ENCODE data around the gene ARID1B. TPM values are rescaled to one million over a fixed set of nuclear protein-coding genes. Genes with fewer than 3 reads are reported as not detected.
A peak's percentile ranks its signal among the peaks of the same experiment; 100 is the strongest.

ARID1B gene
- total and polyA plus RNA-seq, 9 of the 15 experiments (the other 6 are each of a cell fraction or from before 2014, with no cell fraction given), result 12.5 to 50.5 (median 25.8) TPM

DNA sequence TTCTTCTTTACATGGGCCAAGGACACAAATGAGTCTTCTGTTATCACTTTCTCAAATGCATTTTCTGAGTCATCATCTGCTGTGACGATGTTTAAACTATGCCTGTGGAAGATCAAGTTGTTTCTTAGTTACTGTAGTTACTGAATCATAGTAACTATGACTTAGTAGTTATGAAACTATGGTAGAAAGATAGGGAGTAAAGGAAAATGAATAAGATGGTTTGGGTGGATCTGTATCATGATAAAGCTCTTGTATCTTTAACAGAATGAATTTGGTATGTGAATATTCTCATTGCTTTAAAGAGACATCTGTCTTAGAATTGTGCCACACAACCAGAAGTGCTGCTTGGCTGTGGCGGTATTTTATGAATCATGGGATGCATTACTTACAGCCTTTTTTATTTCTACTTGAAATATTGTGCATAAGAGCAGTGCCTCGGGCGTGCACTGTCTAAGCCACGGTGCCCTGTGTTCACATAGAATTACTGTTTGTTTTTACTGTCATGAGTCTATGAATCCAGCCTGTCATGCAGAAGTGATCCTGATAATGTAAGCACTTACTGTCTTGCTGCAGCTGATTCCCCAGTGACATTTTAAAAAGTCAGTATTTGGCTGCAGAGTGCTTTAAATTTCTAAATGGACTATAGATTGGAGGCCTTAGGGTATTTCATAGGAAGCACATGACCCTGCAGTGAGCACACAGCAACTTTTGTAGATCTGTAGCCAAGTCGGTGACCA, 330.9 kb downstream of the ARID1B start:
- ChIA-PET POLR2A (interaction anchor here (0.5 kb wide), 1 partner anchor 40 kb away, joined by 3 read pairs; no protein-coding TSS in a partner anchor), CTCF (ENCODE audit: low intra/inter-chr PET ratio) (no interaction called here)
- H3K9me3 ChIP-seq (replicated peaks; ENCODE audit: control insufficient read depth, insufficient read depth, low read depth, low read length), result no peaks in the 10 kb centered on the region
- in situ Hi-C loops (cut with MboI) (no loop called here), intact Hi-C loops (cut with micrococcal nuclease) (no loop called here)
- 0 out of 4 replicates have a peak overlapping the region, but pooled peaks of 1 of the 2 experiments have one; percentile 17 for H3K9ac ChIP-seq (ENCODE audit: insufficient read depth in 1 of 2, low read depth in 2 of 2, low read length in 2 of 2)
- FAIRE-seq (peak; percentile 80), ATAC-seq (peak; percentile 80), DNase-seq (ENCODE audit: extremely low read depth in 1 of 4, low spot score in 3 of 4) (peak; percentile 59 to 79 (median 66))
- H4K20me1 ChIP-seq (replicated peaks; ENCODE audit: control insufficient read depth, insufficient read depth, low read length), result no peaks in the 10 kb centered on the region
- H3K9me1 ChIP-seq (ENCODE audit: control insufficient read depth, insufficient read depth, low read length), result no peaks in the 10 kb centered on the region
- H3K36me3 ChIP-seq (ENCODE audit: control insufficient read depth, insufficient read depth, low read length), result 0 out of 3 replicates have a peak, but pooled peaks cover 5% of the 10 kb centered on the region
- no TSS peak for BruUV-seq (replicated peaks)
- H3K79me2 ChIP-seq (ENCODE audit: control insufficient read depth, insufficient read depth, low read length), result peaks cover 4% of the 10 kb centered on the region; the same call in 2 of the 3 replicates
- H3K27me3 ChIP-seq (ENCODE audit: control insufficient read depth in 2 of 2, insufficient read depth in 2 of 2, low read length in 2 of 2), result no peaks in the 10 kb centered on the region
- H2AFZ ChIP-seq (ENCODE audit: low read depth, low read length), result no peak overlapping the region
- WGBS (ENCODE audit: insufficient coverage, low coverage, missing lambda C conversion rate), result 22% methylated on average over 6 of the region's 6 CpGs
- peak overlapping the region; percentile 15; the same call in 1 of the 2 replicates for H3K4me2 ChIP-seq (ENCODE audit: insufficient read depth, low read length)
- no peak overlapping the region for H3K4me3 ChIP-seq
- H3K27ac ChIP-seq (ENCODE audit: extremely low read depth, low read depth, low read length), result peak overlapping the region; percentile 44; the same call in 2 of the 3 replicates
- peaks cover 0 to 25% of the 10 kb centered on the region in 2 experiments; a peak in 4 of 5 replicates for H3K4me1 ChIP-seq (replicated peaks in 1 of 2; ENCODE audit: control insufficient read depth in 2 of 2, insufficient read depth in 2 of 2, low read length in 2 of 2)
- peak in 1 of 2 experiments; percentile 31 for TF ChIP-seq NCOA2 (IDR thresholded peaks at IDR 0.05; ENCODE audit: partially characterized antibody in 2 of 2)
- peak; percentile 64; the same call in 1 of the 2 replicates for TF ChIP-seq EP300 (IDR thresholded peaks at IDR 0.05; ENCODE audit: low read length)
- TF ChIP-seq, protein P1, sequence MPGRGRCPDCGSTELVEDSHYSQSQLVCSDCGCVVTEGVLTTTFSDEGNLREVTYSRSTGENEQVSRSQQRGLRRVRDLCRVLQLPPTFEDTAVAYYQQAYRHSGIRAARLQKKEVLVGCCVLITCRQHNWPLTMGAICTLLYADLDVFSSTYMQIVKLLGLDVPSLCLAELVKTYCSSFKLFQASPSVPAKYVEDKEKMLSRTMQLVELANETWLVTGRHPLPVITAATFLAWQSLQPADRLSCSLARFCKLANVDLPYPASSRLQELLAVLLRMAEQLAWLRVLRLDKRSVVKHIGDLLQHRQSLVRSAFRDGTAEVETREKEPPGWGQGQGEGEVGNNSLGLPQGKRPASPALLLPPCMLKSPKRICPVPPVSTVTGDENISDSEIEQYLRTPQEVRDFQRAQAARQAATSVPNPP (IDR thresholded peaks at IDR 0.05; ENCODE audit: borderline replicate concordance, insufficient read depth, insufficient read length), result no peak
- no peak for TF ChIP-seq ATF1 (CRISPR knock-in tag; IDR thresholded peaks at IDR 0.05)
- TF ChIP-seq ATF1 (tag; IDR thresholded peaks at IDR 0.05), result peak; percentile 80
- TF ChIP-seq JUN (IDR thresholded peaks at IDR 0.05; ENCODE audit: borderline replicate concordance, low read depth, low read length), result peak; percentile 89
- TF ChIP-seq JUN (CRISPR knock-in tag; IDR thresholded peaks at IDR 0.05; ENCODE audit: borderline replicate concordance), result no peak
- TF ChIP-seq, protein P2, sequence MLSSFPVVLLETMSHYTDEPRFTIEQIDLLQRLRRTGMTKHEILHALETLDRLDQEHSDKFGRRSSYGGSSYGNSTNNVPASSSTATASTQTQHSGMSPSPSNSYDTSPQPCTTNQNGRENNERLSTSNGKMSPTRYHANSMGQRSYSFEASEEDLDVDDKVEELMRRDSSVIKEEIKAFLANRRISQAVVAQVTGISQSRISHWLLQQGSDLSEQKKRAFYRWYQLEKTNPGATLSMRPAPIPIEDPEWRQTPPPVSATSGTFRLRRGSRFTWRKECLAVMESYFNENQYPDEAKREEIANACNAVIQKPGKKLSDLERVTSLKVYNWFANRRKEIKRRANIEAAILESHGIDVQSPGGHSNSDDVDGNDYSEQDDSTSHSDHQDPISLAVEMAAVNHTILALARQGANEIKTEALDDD (IDR thresholded peaks at IDR 0.05), result peak; percentile 99
- TF ChIP-seq, protein P3, sequence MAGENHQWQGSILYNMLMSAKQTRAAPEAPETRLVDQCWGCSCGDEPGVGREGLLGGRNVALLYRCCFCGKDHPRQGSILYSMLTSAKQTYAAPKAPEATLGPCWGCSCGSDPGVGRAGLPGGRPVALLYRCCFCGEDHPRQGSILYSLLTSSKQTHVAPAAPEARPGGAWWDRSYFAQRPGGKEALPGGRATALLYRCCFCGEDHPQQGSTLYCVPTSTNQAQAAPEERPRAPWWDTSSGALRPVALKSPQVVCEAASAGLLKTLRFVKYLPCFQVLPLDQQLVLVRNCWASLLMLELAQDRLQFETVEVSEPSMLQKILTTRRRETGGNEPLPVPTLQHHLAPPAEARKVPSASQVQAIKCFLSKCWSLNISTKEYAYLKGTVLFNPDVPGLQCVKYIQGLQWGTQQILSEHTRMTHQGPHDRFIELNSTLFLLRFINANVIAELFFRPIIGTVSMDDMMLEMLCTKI (IDR thresholded peaks at IDR 0.05; ENCODE audit: partially characterized antibody), result no peak
- peak in 1 of 2 experiments; percentile 26; a peak in 1 of 4 replicates for TF ChIP-seq KDM1A (IDR thresholded peaks at IDR 0.05)
- peak; percentile 58; the same call in 1 of the 2 replicates for TF ChIP-seq MXI1 (IDR thresholded peaks at IDR 0.05; ENCODE audit: low read depth, low read length)
- TF ChIP-seq, protein P4, sequence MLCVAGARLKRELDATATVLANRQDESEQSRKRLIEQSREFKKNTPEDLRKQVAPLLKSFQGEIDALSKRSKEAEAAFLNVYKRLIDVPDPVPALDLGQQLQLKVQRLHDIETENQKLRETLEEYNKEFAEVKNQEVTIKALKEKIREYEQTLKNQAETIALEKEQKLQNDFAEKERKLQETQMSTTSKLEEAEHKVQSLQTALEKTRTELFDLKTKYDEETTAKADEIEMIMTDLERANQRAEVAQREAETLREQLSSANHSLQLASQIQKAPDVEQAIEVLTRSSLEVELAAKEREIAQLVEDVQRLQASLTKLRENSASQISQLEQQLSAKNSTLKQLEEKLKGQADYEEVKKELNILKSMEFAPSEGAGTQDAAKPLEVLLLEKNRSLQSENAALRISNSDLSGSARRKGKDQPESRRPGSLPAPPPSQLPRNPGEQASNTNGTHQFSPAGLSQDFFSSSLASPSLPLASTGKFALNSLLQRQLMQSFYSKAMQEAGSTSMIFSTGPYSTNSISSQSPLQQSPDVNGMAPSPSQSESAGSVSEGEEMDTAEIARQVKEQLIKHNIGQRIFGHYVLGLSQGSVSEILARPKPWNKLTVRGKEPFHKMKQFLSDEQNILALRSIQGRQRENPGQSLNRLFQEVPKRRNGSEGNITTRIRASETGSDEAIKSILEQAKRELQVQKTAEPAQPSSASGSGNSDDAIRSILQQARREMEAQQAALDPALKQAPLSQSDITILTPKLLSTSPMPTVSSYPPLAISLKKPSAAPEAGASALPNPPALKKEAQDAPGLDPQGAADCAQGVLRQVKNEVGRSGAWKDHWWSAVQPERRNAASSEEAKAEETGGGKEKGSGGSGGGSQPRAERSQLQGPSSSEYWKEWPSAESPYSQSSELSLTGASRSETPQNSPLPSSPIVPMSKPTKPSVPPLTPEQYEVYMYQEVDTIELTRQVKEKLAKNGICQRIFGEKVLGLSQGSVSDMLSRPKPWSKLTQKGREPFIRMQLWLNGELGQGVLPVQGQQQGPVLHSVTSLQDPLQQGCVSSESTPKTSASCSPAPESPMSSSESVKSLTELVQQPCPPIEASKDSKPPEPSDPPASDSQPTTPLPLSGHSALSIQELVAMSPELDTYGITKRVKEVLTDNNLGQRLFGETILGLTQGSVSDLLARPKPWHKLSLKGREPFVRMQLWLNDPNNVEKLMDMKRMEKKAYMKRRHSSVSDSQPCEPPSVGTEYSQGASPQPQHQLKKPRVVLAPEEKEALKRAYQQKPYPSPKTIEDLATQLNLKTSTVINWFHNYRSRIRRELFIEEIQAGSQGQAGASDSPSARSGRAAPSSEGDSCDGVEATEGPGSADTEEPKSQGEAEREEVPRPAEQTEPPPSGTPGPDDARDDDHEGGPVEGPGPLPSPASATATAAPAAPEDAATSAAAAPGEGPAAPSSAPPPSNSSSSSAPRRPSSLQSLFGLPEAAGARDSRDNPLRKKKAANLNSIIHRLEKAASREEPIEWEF (CRISPR knock-in tag; IDR thresholded peaks at IDR 0.05), result no peak
- no peak for TF ChIP-seq KLF10 (CRISPR knock-in tag; IDR thresholded peaks at IDR 0.05)
